Fibroblast of skin of left biceps (primary cell): Measurements from ENCODE around the gene PECR.
A peak's percentile ranks its signal among the peaks of the same experiment; 100 is the strongest.

Source experiments
- DNase-seq, 2 experiments: peaks; one replicate each; pipeline ENCODE4 v3.0.0-alpha.2; 2013; ENCODE audit warnings: low read depth in 2 of 2

Gene PECR

GRCh38 chr2:216081487-216082116 lies at the start of gene PECR, which contains the start of gene TMEM169:
Gene PECR, minus strand, starts transcription at chr2:216081809. Its CDS starts 68 bp downstream, at chr2:216081741.
Gene TMEM169, plus strand, starts transcription at chr2:216081919. Its CDS starts 14,045 bp downstream, at chr2:216095964.
- DNase-seq: no peak

- DNase-seq: peak; percentile 40 to 43
Observed at GRCh38 chr2:216130346-216130971, 48.9 kb upstream of the PECR start.

- no peak for DNase-seq
Observed at GRCh38 chr2:216126943-216127342, 45.3 kb upstream of the PECR start.

GRCh38 chr2:216121255-216121654 lies 39.6 kb upstream of the PECR start:
- no peak for DNase-seq

- DNase-seq: no peak
Observed at GRCh38 chr2:216119986-216120385, 38.4 kb upstream of the PECR start.

- no peak for DNase-seq
Observed at GRCh38 chr2:216119146-216119545, 37.5 kb upstream of the PECR start.

GRCh38 chr2:216118474-216118873 lies 36.9 kb upstream of the PECR start:
- DNase-seq: no peak

- DNase-seq: peak in 1 of 2 experiments; percentile 50
Observed at GRCh38 chr2:216117561-216118340, 36.1 kb upstream of the PECR start.

- no peak for DNase-seq
Observed at GRCh38 chr2:216116418-216116817, 34.8 kb upstream of the PECR start.

- peak; percentile 98 for DNase-seq
Observed at GRCh38 chr2:216114714-216115531, 33.3 kb upstream of the PECR start.

- no peak for DNase-seq
Observed at GRCh38 chr2:216114382-216114713, 32.7 kb upstream of the PECR start.

- no peak for DNase-seq
Observed at GRCh38 chr2:216113572-216113971, 32.0 kb upstream of the PECR start.

GRCh38 chr2:216112926-216113325 lies 31.3 kb upstream of the PECR start:
- DNase-seq: no peak

- no peak for DNase-seq
Observed at GRCh38 chr2:216111122-216111521, 29.5 kb upstream of the PECR start.

GRCh38 chr2:216110620-216111019 lies 29.0 kb upstream of the PECR start:
- no peak for DNase-seq

GRCh38 chr2:216109962-216110614 lies 28.5 kb upstream of the PECR start:
- peak in 1 of 2 experiments; percentile 24 for DNase-seq

GRCh38 chr2:216108967-216109921 lies 27.6 kb upstream of the PECR start, which contains the start of gene XRCC5:
Gene XRCC5, plus strand, starts transcription at chr2:216109348. Its CDS starts 89 bp downstream, at chr2:216109437.
- peak; percentile 88 to 90 for DNase-seq

- no peak for DNase-seq
Observed at GRCh38 chr2:216108310-216108966, 26.8 kb upstream of the PECR start.

GRCh38 chr2:216107760-216108159 lies 26.2 kb upstream of the PECR start:
- DNase-seq: no peak

GRCh38 chr2:216107320-216107719 lies 25.7 kb upstream of the PECR start:
- no peak for DNase-seq
